Karpas-422 (cell line): Measurements from ENCODE around the gene PLPPR3. TPM values are rescaled to one million over a fixed set of nuclear protein-coding genes. Genes with fewer than 3 reads are reported as not detected.

Source experiments
- DNase-seq: peaks from one replicate; pipeline ENCODE4 v3.0.0-alpha.2; 2015
- H2AFZ ChIP-seq: fragments of 200-600 bp; sonication (generic); 2 replicates; pipeline ENCODE4 v1.6.1; 2014; ENCODE audit warnings: antibody characterized with exemption, low read length, mixed read lengths
- H3K27ac ChIP-seq: fragments of 200-600 bp; sonication (generic); 2 replicates; pipeline ENCODE4 v1.5.1; 2014; ENCODE audit warnings: mild to moderate bottlenecking, low read length, moderate library complexity
- H3K27me3 ChIP-seq: fragments of 200-600 bp; sonication (generic); 2 replicates; pipeline ENCODE4 v1.6.1; 2014; ENCODE audit warnings: low read length, mixed read lengths
- H3K36me3 ChIP-seq: fragments of 200-600 bp; sonication (generic); 2 replicates; pipeline ENCODE4 v1.6.1; 2014; ENCODE audit warnings: low read length, mixed read lengths; ENCODE audit not compliant: insufficient read depth
- H3K4me1 ChIP-seq: fragments of 200-600 bp; sonication (generic); 2 replicates; pipeline ENCODE4 v1.6.1; 2014; ENCODE audit warnings: mild to moderate bottlenecking, low read length, mixed read lengths
- H3K4me2 ChIP-seq: fragments of 200-600 bp; sonication (generic); 2 replicates; pipeline ENCODE4 v1.6.1; 2014; ENCODE audit warnings: low read length, low read depth, mild to moderate bottlenecking; ENCODE audit not compliant: poor library complexity, severe bottlenecking
- H3K4me3 ChIP-seq: fragments of 200-600 bp; sonication (generic); 2 replicates; pipeline ENCODE4 v1.5.1; 2014; ENCODE audit warnings: mild to moderate bottlenecking, antibody characterized with exemption, low read length, mixed read lengths
- H3K79me2 ChIP-seq: fragments of 200-600 bp; sonication (generic); 2 replicates; pipeline ENCODE4 v1.6.1; 2014; ENCODE audit warnings: mild to moderate bottlenecking, low read length, mixed read lengths
- H3K9ac ChIP-seq: fragments of 200-600 bp; sonication (generic); 2 replicates; pipeline ENCODE4 v1.6.0; 2014; ENCODE audit warnings: low read length
- H3K9me2 ChIP-seq: fragments of 200-600 bp; sonication (generic), shearing (Covaris generic); replicated peaks from 2 replicates; pipeline ENCODE4 v1.6.0; 2014; ENCODE audit warnings: mild to moderate bottlenecking, low read length, moderate library complexity; ENCODE audit not compliant: insufficient read depth
- H3K9me3 ChIP-seq: fragments of 300-700, 200-600 bp; sonication (generic); 2 replicates; pipeline ENCODE4 v1.6.1; 2014; ENCODE audit warnings: low read length, mixed read lengths
- H4K20me1 ChIP-seq: fragments of 200-600 bp; sonication (generic); 2 replicates; pipeline ENCODE4 v1.6.1; 2014; ENCODE audit warnings: mild to moderate bottlenecking, antibody characterized with exemption, low read length, low read depth; ENCODE audit not compliant: insufficient read depth
- total RNA-seq: library from RNA; depleted of rRNA; stranded (reverse); fragments of >200 nt; shearing (Covaris generic); gene quantifications from 2 replicates; pipeline ENCODE4 v1.2.3, GENCODE V29; 2014; ENCODE audit warnings: low replicate concordance

Gene PLPPR3
- total RNA-seq, 1 experiment from 2014 or later: not detected

- DNase-seq: no peak
- Histone ChIP-seq H4K20me1 (peaks cover 57% of the 10 kb centered on the region), H3K27me3 (no peaks in the 10 kb centered on the region), H3K4me1 (peaks cover 13% of the 10 kb centered on the region), H3K36me3 (peaks cover 50% of the 10 kb centered on the region), H3K4me3 (peak overlapping the region; percentile 100), H3K4me2 (peak overlapping the region; percentile 98), H3K9me2 (no peaks in the 10 kb centered on the region), H3K79me2 (peaks cover 57% of the 10 kb centered on the region), H2AFZ (no peak overlapping the region), H3K9ac (peak overlapping the region; percentile 99), H3K9me3 (no peaks in the 10 kb centered on the region), H3K27ac (peak overlapping the region; percentile 73)
Observed at GRCh38 chr19:798415-799075, 23.2 kb downstream of the PLPPR3 start.

- no peaks in the 10 kb centered on the region for H3K9me2 ChIP-seq
- H3K9me3 ChIP-seq: no peaks in the 10 kb centered on the region
- DNase-seq: peak; percentile 96
- peaks cover 49% of the 10 kb centered on the region for H3K79me2 ChIP-seq
- H4K20me1 ChIP-seq: peaks cover 49% of the 10 kb centered on the region
- peak overlapping the region; percentile 98 for H3K4me2 ChIP-seq
- peak overlapping the region; percentile 99 for H3K9ac ChIP-seq
- peaks cover 13% of the 10 kb centered on the region for H3K4me1 ChIP-seq
- H3K27ac ChIP-seq: peak overlapping the region; percentile 82
- no peaks in the 10 kb centered on the region for H3K27me3 ChIP-seq
- H2AFZ ChIP-seq: no peak overlapping the region
- H3K4me3 ChIP-seq: peak overlapping the region; percentile 100
- peaks cover 42% of the 10 kb centered on the region for H3K36me3 ChIP-seq
Observed at GRCh38 chr19:797528-798414, 24.0 kb downstream of the PLPPR3 start.

- Histone ChIP-seq H3K9me2 (no peaks in the 10 kb centered on the region), H2AFZ (peak within 1 kb of the TSS; percentile 44; the same call in 1 of the 2 replicates)
Observed at GRCh38 chr19:796692-797527, 24.8 kb downstream of the PLPPR3 start, which contains the start of gene PTBP1. Gene PTBP1, plus strand, starts transcription at chr19:797452. Its CDS starts 46 bp downstream, at chr19:797498.

GRCh38 chr19:795691-796581 lies 25.8 kb downstream of the PLPPR3 start:
- peaks cover 31% of the 10 kb centered on the region for H4K20me1 ChIP-seq
- peaks cover 31% of the 10 kb centered on the region for H3K79me2 ChIP-seq
- peak; percentile 43 for DNase-seq
- peaks cover 13% of the 10 kb centered on the region for H3K4me1 ChIP-seq
- peaks cover 25% of the 10 kb centered on the region for H3K36me3 ChIP-seq
- H3K4me3 ChIP-seq: peak overlapping the region; percentile 64
- peak overlapping the region; percentile 69; the same call in 1 of the 2 replicates for H3K9ac ChIP-seq
- no peaks in the 10 kb centered on the region for H3K9me2 ChIP-seq
- peak overlapping the region; percentile 44; the same call in 1 of the 2 replicates for H2AFZ ChIP-seq
- peak overlapping the region; percentile 67 for H3K4me2 ChIP-seq
- H3K27me3 ChIP-seq: no peaks in the 10 kb centered on the region
- H3K27ac ChIP-seq: no peak overlapping the region
- H3K9me3 ChIP-seq: no peaks in the 10 kb centered on the region

More at GRCh38 chr19:796692-797527, 24.8 kb downstream of the PLPPR3 start, which contains the start of gene PTBP1:
- H3K27ac ChIP-seq: peak within 1 kb of the TSS; percentile 82
- no peaks in the 10 kb centered on the region for H3K27me3 ChIP-seq
- peak within 1 kb of the TSS; percentile 98 for H3K4me2 ChIP-seq
- H3K9me3 ChIP-seq: no peaks in the 10 kb centered on the region
- peaks cover 40% of the 10 kb centered on the region for H4K20me1 ChIP-seq
- peak within 1 kb of the TSS; percentile 100 for H3K4me3 ChIP-seq
- peaks cover 13% of the 10 kb centered on the region for H3K4me1 ChIP-seq
- peaks cover 41% of the 10 kb centered on the region for H3K79me2 ChIP-seq
- H3K9ac ChIP-seq: peak within 1 kb of the TSS; percentile 99
- peak; percentile 100 for DNase-seq
- peaks cover 34% of the 10 kb centered on the region for H3K36me3 ChIP-seq

GRCh38 chr19:795073-795611 lies 26.6 kb downstream of the PLPPR3 start:
- Histone ChIP-seq H3K36me3 (peaks cover 20% of the 10 kb centered on the region), H3K27me3 (no peaks in the 10 kb centered on the region)

GRCh38 chr19:793806-794205 lies 27.9 kb downstream of the PLPPR3 start:
- H3K27ac ChIP-seq: no peak overlapping the region
- no peaks in the 10 kb centered on the region for H3K9me2 ChIP-seq
- H3K27me3 ChIP-seq: no peaks in the 10 kb centered on the region
- H3K4me2 ChIP-seq: no peak overlapping the region
- no peak overlapping the region for H3K9ac ChIP-seq
- H3K36me3 ChIP-seq: peaks cover 8% of the 10 kb centered on the region
- peaks cover 3% of the 10 kb centered on the region for H3K4me1 ChIP-seq
- H4K20me1 ChIP-seq: peaks cover 9% of the 10 kb centered on the region
- H3K79me2 ChIP-seq: peaks cover 10% of the 10 kb centered on the region
- no peak for DNase-seq
- no peaks in the 10 kb centered on the region for H3K9me3 ChIP-seq
- H3K4me3 ChIP-seq: no peak overlapping the region
- H2AFZ ChIP-seq: no peak overlapping the region

More at GRCh38 chr19:795073-795611, 26.6 kb downstream of the PLPPR3 start:
- H4K20me1 ChIP-seq: peaks cover 23% of the 10 kb centered on the region
- no peak overlapping the region for H3K4me2 ChIP-seq
- no peak overlapping the region for H3K9ac ChIP-seq
- no peak overlapping the region for H3K4me3 ChIP-seq
- H3K79me2 ChIP-seq: peaks cover 23% of the 10 kb centered on the region
- H3K9me2 ChIP-seq: no peaks in the 10 kb centered on the region
- no peak overlapping the region for H2AFZ ChIP-seq
- H3K9me3 ChIP-seq: no peaks in the 10 kb centered on the region
- DNase-seq: no peak
- H3K27ac ChIP-seq: no peak overlapping the region
- peaks cover 13% of the 10 kb centered on the region for H3K4me1 ChIP-seq

- Histone ChIP-seq H3K9me2 (no peaks in the 10 kb centered on the region), H4K20me1 (no peaks in the 10 kb centered on the region), H3K4me2 (no peak overlapping the region), H3K9ac (no peak overlapping the region), H3K4me3 (no peak overlapping the region), H3K9me3 (no peaks in the 10 kb centered on the region), H3K27me3 (no peaks in the 10 kb centered on the region), H3K4me1 (no peaks in the 10 kb centered on the region; the same call in 1 of the 2 replicates), H3K79me2 (no peaks in the 10 kb centered on the region), H3K36me3 (no peaks in the 10 kb centered on the region), H3K27ac (no peak overlapping the region), H2AFZ (no peak overlapping the region)
- no peak for DNase-seq
Observed at GRCh38 chr19:792306-792885, 29.4 kb downstream of the PLPPR3 start.
